Skeletal muscle satellite cell (primary cell): Measurements from ENCODE around the gene PVALEF.

ENCODE experiments used
- H3K27me3 ChIP-seq: 2 replicates; pipeline ENCODE4 v1.7.0; 2013; ENCODE audit warnings: low read length; ENCODE audit not compliant: control insufficient read depth, insufficient read depth
- H3K36me3 ChIP-seq: 2 replicates; pipeline ENCODE4 v1.7.0; 2013; ENCODE audit warnings: mild to moderate bottlenecking, control low read depth, low read length; ENCODE audit not compliant: insufficient read depth
- H3K4me1 ChIP-seq: 2 replicates; pipeline ENCODE4 v1.7.0; 2013; ENCODE audit warnings: low read length; ENCODE audit not compliant: control insufficient read depth, insufficient read depth
- H3K4me2 ChIP-seq: 2 replicates; pipeline ENCODE4 v1.7.0; 2013; ENCODE audit warnings: mild to moderate bottlenecking, low read length
- H3K4me3 ChIP-seq: 2 replicates; pipeline ENCODE4 v1.7.0; 2013; ENCODE audit warnings: low read length
- H3K9ac ChIP-seq: 2 replicates; pipeline ENCODE4 v1.7.0; 2013; ENCODE audit warnings: mild to moderate bottlenecking, low read depth, low read length, moderate library complexity
- H3K9me3 ChIP-seq: replicated peaks from 2 replicates; pipeline ENCODE4 v1.7.0; 2013; ENCODE audit warnings: mild to moderate bottlenecking, control low read depth, low read length

Gene PVALEF

GRCh38 chr17:81207610-81208581, 42.6 kb downstream of the PVALEF start:
- Histone ChIP-seq H3K4me2 (no peak overlapping the region), H3K27me3 (no peaks in the 10 kb centered on the region), H3K9me3 (no peaks in the 10 kb centered on the region), H3K9ac (no peak overlapping the region), H3K4me1 (no peaks in the 10 kb centered on the region), H3K4me3 (no peak overlapping the region), H3K36me3 (no peaks in the 10 kb centered on the region)

- H3K36me3 ChIP-seq = no peaks in the 10 kb centered on the region
- no peaks in the 10 kb centered on the region for H3K27me3 ChIP-seq
- no peaks in the 10 kb centered on the region for H3K4me1 ChIP-seq
- no peak overlapping the region for H3K4me2 ChIP-seq
- no peak overlapping the region for H3K9ac ChIP-seq
- H3K9me3 ChIP-seq = no peaks in the 10 kb centered on the region
- no peak overlapping the region for H3K4me3 ChIP-seq
Measured at GRCh38 chr17:81208651-81209050, 43.3 kb downstream of the PVALEF start.

GRCh38 chr17:81209141-81209540, 43.8 kb downstream of the PVALEF start:
- Histone ChIP-seq H3K9ac (no peak overlapping the region), H3K4me1 (no peaks in the 10 kb centered on the region), H3K9me3 (no peaks in the 10 kb centered on the region), H3K4me3 (no peak overlapping the region), H3K4me2 (no peak overlapping the region), H3K27me3 (no peaks in the 10 kb centered on the region), H3K36me3 (no peaks in the 10 kb centered on the region)

GRCh38 chr17:81210466-81210865, 45.2 kb downstream of the PVALEF start:
- Histone ChIP-seq H3K9me3 (no peaks in the 10 kb centered on the region), H3K27me3 (no peaks in the 10 kb centered on the region), H3K4me3 (no peak overlapping the region), H3K9ac (no peak overlapping the region), H3K4me1 (no peaks in the 10 kb centered on the region), H3K36me3 (no peaks in the 10 kb centered on the region), H3K4me2 (no peak overlapping the region)

GRCh38 chr17:81210868-81211267, 45.6 kb downstream of the PVALEF start:
- Histone ChIP-seq H3K27me3 (no peaks in the 10 kb centered on the region), H3K4me2 (no peak overlapping the region), H3K9me3 (no peaks in the 10 kb centered on the region), H3K36me3 (no peaks in the 10 kb centered on the region), H3K4me3 (no peak overlapping the region), H3K4me1 (no peaks in the 10 kb centered on the region), H3K9ac (no peak overlapping the region)

GRCh38 chr17:81212365-81212764, 47.1 kb downstream of the PVALEF start:
- Histone ChIP-seq H3K4me1 (no peaks in the 10 kb centered on the region), H3K4me3 (no peak overlapping the region), H3K9ac (no peak overlapping the region), H3K9me3 (no peaks in the 10 kb centered on the region), H3K4me2 (no peak overlapping the region), H3K36me3 (no peaks in the 10 kb centered on the region), H3K27me3 (no peaks in the 10 kb centered on the region)

GRCh38 chr17:81213978-81214377, 48.7 kb downstream of the PVALEF start:
- Histone ChIP-seq H3K4me2 (no peak overlapping the region), H3K9ac (no peak overlapping the region), H3K4me3 (no peak overlapping the region), H3K36me3 (no peaks in the 10 kb centered on the region), H3K27me3 (no peaks in the 10 kb centered on the region), H3K9me3 (no peaks in the 10 kb centered on the region), H3K4me1 (no peaks in the 10 kb centered on the region)

GRCh38 chr17:81217491-81217890, 52.2 kb downstream of the PVALEF start:
- Histone ChIP-seq H3K9me3 (no peaks in the 10 kb centered on the region), H3K27me3 (no peaks in the 10 kb centered on the region), H3K4me1 (peaks cover 10% of the 10 kb centered on the region), H3K36me3 (no peaks in the 10 kb centered on the region), H3K9ac (no peak overlapping the region), H3K4me3 (no peak overlapping the region), H3K4me2 (no peak overlapping the region)

- H3K27me3 ChIP-seq = no peaks in the 10 kb centered on the region
- peaks cover 13% of the 10 kb centered on the region for H3K4me1 ChIP-seq
- no peak overlapping the region for H3K4me2 ChIP-seq
- no peaks in the 10 kb centered on the region for H3K36me3 ChIP-seq
- no peak overlapping the region for H3K9ac ChIP-seq
- no peak overlapping the region for H3K4me3 ChIP-seq
- H3K9me3 ChIP-seq = no peaks in the 10 kb centered on the region
Measured at GRCh38 chr17:81218459-81218858, 53.2 kb downstream of the PVALEF start.

GRCh38 chr17:81218991-81219390, 53.7 kb downstream of the PVALEF start:
- Histone ChIP-seq H3K9me3 (no peaks in the 10 kb centered on the region), H3K9ac (no peak overlapping the region), H3K4me3 (no peak overlapping the region), H3K4me2 (no peak overlapping the region), H3K4me1 (peaks cover 15% of the 10 kb centered on the region), H3K36me3 (no peaks in the 10 kb centered on the region), H3K27me3 (no peaks in the 10 kb centered on the region)

- peaks cover 15% of the 10 kb centered on the region for H3K4me1 ChIP-seq
- H3K9ac ChIP-seq = no peak overlapping the region
- no peak overlapping the region for H3K4me2 ChIP-seq
- H3K9me3 ChIP-seq = no peaks in the 10 kb centered on the region
- H3K4me3 ChIP-seq = no peak overlapping the region
- H3K27me3 ChIP-seq = no peaks in the 10 kb centered on the region
- no peaks in the 10 kb centered on the region for H3K36me3 ChIP-seq
Measured at GRCh38 chr17:81219476-81220180, 54.3 kb downstream of the PVALEF start.
